ENCODE data around the gene CCDC141. TPM values are rescaled to one million over a fixed set of nuclear protein-coding genes. Genes with fewer than 3 reads are reported as not detected.

The CCDC141 gene
- total RNA-seq, 4 donors from 2014 or later: 0.08 to 1.3 (median 0.73) TPM

GRCh38 chr2:178978667-178979066, 71.3 kb downstream of the CCDC141 start:
- WGBS: 58% methylated on average over 2 of the region's 2 CpGs
- no peak overlapping the region for H3K4me3 ChIP-seq
- no peaks in the 10 kb centered on the region for H3K9me3 ChIP-seq
- TF ChIP-seq, protein P1, sequence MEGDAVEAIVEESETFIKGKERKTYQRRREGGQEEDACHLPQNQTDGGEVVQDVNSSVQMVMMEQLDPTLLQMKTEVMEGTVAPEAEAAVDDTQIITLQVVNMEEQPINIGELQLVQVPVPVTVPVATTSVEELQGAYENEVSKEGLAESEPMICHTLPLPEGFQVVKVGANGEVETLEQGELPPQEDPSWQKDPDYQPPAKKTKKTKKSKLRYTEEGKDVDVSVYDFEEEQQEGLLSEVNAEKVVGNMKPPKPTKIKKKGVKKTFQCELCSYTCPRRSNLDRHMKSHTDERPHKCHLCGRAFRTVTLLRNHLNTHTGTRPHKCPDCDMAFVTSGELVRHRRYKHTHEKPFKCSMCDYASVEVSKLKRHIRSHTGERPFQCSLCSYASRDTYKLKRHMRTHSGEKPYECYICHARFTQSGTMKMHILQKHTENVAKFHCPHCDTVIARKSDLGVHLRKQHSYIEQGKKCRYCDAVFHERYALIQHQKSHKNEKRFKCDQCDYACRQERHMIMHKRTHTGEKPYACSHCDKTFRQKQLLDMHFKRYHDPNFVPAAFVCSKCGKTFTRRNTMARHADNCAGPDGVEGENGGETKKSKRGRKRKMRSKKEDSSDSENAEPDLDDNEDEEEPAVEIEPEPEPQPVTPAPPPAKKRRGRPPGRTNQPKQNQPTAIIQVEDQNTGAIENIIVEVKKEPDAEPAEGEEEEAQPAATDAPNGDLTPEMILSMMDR (IDR thresholded peaks at IDR 0.05): no peak
- TF ChIP-seq POLR2A (IDR thresholded peaks at IDR 0.05) (no peak), POLR2AphosphoS5 (IDR thresholded peaks at IDR 0.05) (no peak)
- DNase-seq (ENCODE audit: low spot score in 2 of 2): no peak
- H3K36me3 ChIP-seq: no peaks in the 10 kb centered on the region
- H3K4me1 ChIP-seq: no peaks in the 10 kb centered on the region
- H3K27me3 ChIP-seq: no peaks in the 10 kb centered on the region
- no peak overlapping the region for H3K27ac ChIP-seq

- 77% methylated on average over 2 of the region's 2 CpGs for WGBS
- Histone ChIP-seq H3K4me1 (no peaks in the 10 kb centered on the region), H3K27ac (no peak overlapping the region), H3K4me3 (no peak overlapping the region), H3K27me3 (no peaks in the 10 kb centered on the region), H3K36me3 (no peaks in the 10 kb centered on the region), H3K9me3 (no peaks in the 10 kb centered on the region)
- no peak for TF ChIP-seq EP300 (IDR thresholded peaks at IDR 0.05)
- no peak for TF ChIP-seq POLR2A (IDR thresholded peaks at IDR 0.05)
- no peak for TF ChIP-seq POLR2AphosphoS5 (IDR thresholded peaks at IDR 0.05)
- TF ChIP-seq, protein P1 (IDR thresholded peaks at IDR 0.05): no peak
- no peak for DNase-seq (ENCODE audit: low spot score in 2 of 2)
These were observed 73.6 kb downstream of the CCDC141 start for GRCh38 chr2:178976351-178976750.

- 86% methylated on average over 4 of the region's 4 CpGs for WGBS
- H3K36me3 ChIP-seq: no peaks in the 10 kb centered on the region
- no peaks in the 10 kb centered on the region for H3K9me3 ChIP-seq
- H3K4me3 ChIP-seq: no peak overlapping the region
- H3K27ac ChIP-seq: no peak overlapping the region
- TF ChIP-seq, protein P1 (IDR thresholded peaks at IDR 0.05): no peak
- no peak for TF ChIP-seq POLR2AphosphoS5 (IDR thresholded peaks at IDR 0.05)
- no peak for TF ChIP-seq POLR2A (IDR thresholded peaks at IDR 0.05)
- TF ChIP-seq EP300 (IDR thresholded peaks at IDR 0.05): no peak
- H3K4me1 ChIP-seq: no peaks in the 10 kb centered on the region
- no peaks in the 10 kb centered on the region for H3K27me3 ChIP-seq
- no peak for DNase-seq (ENCODE audit: low spot score in 2 of 2)
These were observed 87.0 kb downstream of the CCDC141 start for GRCh38 chr2:178962805-178963433.

DNA sequence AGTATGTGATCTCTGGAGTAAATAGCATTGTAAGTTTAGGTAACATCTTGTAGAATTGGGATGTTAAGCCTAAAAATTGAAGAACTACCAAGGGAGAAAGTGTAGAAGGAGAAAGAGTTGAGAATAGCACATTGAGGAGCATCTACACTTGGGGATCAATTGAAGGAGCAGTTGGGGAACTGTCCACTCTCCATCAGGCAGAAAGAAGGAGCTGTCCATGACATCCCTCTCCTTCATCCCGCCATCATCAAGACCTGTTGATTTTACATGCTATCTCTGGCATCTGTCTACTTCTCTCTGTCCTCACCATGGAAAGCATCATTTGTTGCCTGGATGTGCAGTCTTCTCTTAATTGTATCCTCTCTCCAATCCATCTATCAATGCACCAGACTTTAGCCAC, 87.8 kb downstream of the CCDC141 start:
- Histone ChIP-seq H3K27ac (no peak overlapping the region), H3K27me3 (no peaks in the 10 kb centered on the region), H3K4me1 (no peaks in the 10 kb centered on the region), H3K9me3 (no peaks in the 10 kb centered on the region), H3K36me3 (no peaks in the 10 kb centered on the region), H3K4me3 (no peak overlapping the region)
- TF ChIP-seq POLR2AphosphoS5 (IDR thresholded peaks at IDR 0.05) (no peak), POLR2A (IDR thresholded peaks at IDR 0.05) (no peak), EP300 (IDR thresholded peaks at IDR 0.05) (no peak)
- TF ChIP-seq, protein P1 (IDR thresholded peaks at IDR 0.05): no peak
- DNase-seq (ENCODE audit: low spot score in 2 of 2): no peak
- 95% methylated on average over 1 of the region's 1 CpG for WGBS

DNA sequence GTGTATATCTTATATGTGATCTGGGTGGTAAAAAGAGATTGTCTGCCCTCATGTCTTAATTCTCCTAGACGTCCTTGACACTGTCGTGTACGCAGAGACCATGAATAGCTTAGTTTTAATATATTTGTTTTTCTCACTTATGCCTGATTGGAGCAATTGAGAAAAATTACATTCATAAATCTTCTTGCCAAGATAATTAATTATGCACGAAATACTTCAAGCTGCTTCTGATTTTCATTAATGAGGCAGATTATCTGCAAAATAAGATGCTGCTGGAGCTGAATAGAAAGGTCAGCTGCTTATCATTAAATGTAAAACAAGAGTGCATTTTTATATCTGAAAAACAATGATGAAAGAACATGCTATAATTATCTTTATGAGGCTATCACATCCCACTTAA, 95.9 kb downstream of the CCDC141 start:
- no peak overlapping the region for H3K27ac ChIP-seq
- TF ChIP-seq EP300 (IDR thresholded peaks at IDR 0.05) (no peak), POLR2A (IDR thresholded peaks at IDR 0.05) (no peak), POLR2AphosphoS5 (IDR thresholded peaks at IDR 0.05) (no peak)
- TF ChIP-seq, protein P1 (IDR thresholded peaks at IDR 0.05): no peak
- H3K9me3 ChIP-seq: no peaks in the 10 kb centered on the region
- DNase-seq (ENCODE audit: low spot score in 2 of 2): no peak
- no peak overlapping the region for H3K4me3 ChIP-seq
- 77% methylated on average over 4 of the region's 4 CpGs for WGBS
- no peaks in the 10 kb centered on the region for H3K27me3 ChIP-seq
- H3K4me1 ChIP-seq: no peaks in the 10 kb centered on the region
- no peaks in the 10 kb centered on the region for H3K36me3 ChIP-seq
